Stimulated activated CD8-positive, alpha-beta memory T cell treated with anti-CD3 and anti-CD28 coated beads, Interleukin-12 subunit alpha, Interleukin-12 subunit beta, amount 100 ng/mL, for 4 hours (primary cell): ENCODE measurements around the gene TNRC6B.
"Not testable (repeated sequence)": the region's sequence is repeated elsewhere in the genome, so short reads cannot be mapped to it uniquely, and the experiment has no call there.

Experiments used
- DNase-seq: peaks from one replicate; pipeline ENCODE4 v3.0.0-alpha.2; 2020; ENCODE audit warnings: low read depth

The TNRC6B gene

GRCh38 chr22:40364431-40364830, 186.7 kb downstream of the TNRC6B start:
- DNase-seq, result no peak

GRCh38 chr22:40366068-40366467, 188.3 kb downstream of the TNRC6B start:
- DNase-seq, result no peak

- no peak for DNase-seq
These were observed 189.6 kb downstream of the TNRC6B start for GRCh38 chr22:40367342-40367741.

- DNase-seq, result no peak
These were observed 190.3 kb downstream of the TNRC6B start for GRCh38 chr22:40368016-40368415.

- DNase-seq, result no peak
These were observed 191.1 kb downstream of the TNRC6B start for GRCh38 chr22:40368836-40369235.

- DNase-seq, result no peak
These were observed 196.8 kb downstream of the TNRC6B start for GRCh38 chr22:40374567-40374966.

GRCh38 chr22:40376149-40376548, 198.4 kb downstream of the TNRC6B start:
- DNase-seq, result no peak

GRCh38 chr22:40377931-40378330, 200.2 kb downstream of the TNRC6B start:
- DNase-seq, result no peak

- DNase-seq, result not testable (repeated sequence)
These were observed 200.7 kb downstream of the TNRC6B start for GRCh38 chr22:40378448-40378847.

- no peak for DNase-seq
These were observed 203.7 kb downstream of the TNRC6B start for GRCh38 chr22:40381461-40381860.

- DNase-seq, result no peak
These were observed 206.2 kb downstream of the TNRC6B start for GRCh38 chr22:40383905-40384304.

GRCh38 chr22:40385036-40385782, 207.5 kb downstream of the TNRC6B start:
- no peak for DNase-seq
